T follicular helper cell (primary cell): ENCODE data around the gene SCGB1D1.

Source experiments
- DNase-seq: peaks from one replicate; pipeline ENCODE4 v3.0.0-alpha.2; 2020; ENCODE audit warnings: low read depth

SCGB1D1 gene

DNA sequence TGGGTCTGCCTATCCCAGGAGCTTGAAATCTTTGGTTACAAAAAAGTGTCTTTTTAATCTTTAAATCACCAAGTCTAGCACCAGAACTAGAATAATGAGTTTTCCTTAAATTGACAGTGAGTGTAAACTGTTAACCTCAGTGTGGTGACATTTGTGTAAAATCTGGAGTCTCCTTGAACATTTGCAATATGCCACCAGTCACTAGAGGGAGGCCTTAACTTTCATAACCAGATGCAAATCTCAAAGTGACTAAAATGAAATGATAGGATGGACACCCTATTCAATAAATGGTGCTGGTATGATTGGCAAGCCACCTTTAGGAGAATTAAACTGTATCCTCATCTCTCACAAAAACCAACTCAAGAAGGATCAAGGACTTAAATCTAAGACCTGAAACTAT lies 43.7 kb downstream of the SCGB1D1 start:
- no peak for DNase-seq

DNA sequence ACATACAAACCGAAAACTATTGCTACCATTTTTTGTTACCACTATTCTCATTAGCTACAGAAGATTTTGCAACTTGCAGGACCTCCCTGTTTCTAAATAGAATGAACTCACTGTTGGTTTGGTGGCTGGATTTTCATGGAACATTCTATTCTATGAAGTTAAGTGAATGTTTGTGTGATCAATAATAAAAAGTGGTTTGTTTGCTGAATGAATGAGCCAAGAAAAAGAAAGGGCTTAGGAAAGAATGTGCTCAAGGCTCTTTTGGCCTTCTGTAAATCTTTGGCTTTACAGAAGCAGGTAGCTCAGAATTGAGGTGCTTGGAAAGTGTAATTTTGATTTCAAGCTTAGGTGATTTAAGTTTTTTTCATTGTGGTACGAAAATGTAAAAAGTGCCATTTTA lies 46.2 kb downstream of the SCGB1D1 start:
- no peak for DNase-seq

DNA sequence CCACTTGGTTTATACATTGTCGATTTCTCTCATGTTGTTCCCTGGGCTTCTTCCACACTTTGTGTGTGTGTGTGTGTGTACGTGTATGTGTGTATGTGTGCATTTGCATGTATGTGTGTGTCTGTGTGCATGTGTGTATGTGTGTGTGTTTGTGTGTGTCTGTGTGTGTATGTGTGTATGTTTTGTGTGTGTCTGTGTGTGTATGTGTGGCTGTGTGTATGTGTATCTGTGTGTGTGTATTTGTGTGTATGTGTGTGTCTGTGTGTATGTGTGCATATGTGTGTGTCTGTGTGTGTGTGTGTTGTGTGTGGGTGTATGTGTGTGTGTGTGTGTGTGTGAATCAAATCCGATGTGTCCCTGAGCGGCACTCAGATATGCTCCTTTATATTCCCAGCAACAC lies 47.5 kb downstream of the SCGB1D1 start:
- no peak for DNase-seq

DNA sequence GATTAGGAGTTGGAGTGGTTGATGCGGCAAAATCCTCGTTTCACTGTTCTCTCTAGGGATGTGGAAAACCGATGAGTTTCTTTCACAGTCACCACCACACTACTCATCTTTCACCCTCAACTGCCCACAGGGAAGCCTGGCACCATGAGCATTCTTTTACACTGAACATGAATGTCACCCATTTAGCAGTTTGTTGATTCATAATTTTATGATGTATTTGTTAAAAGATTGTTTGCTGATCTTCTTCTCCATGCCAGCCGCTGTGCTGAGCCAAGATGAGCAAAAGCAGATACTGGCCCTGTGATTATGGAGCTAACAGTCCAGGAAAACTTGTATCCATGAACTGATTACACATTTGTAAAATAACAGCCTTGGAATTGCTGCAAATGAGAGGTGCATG lies 48.1 kb downstream of the SCGB1D1 start:
- DNase-seq: no peak

DNA sequence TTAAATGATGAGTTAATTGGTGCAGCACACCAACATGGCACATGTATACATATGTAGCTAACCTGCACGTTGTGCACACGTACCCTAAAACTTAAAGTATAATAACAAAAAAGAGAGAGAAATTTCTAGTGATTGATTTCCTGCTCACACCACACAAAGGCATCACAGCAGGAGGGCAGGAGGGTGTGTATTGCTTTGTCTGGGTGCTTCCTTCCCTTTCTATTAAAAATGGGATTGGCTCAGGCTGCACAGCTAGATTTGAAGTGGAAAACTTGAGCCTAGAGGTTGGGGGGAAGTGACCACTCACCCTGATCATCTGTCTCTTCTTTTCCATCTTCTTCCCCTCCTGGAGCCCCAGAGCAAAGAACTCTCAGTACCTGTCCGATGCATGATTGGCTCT lies 51.1 kb downstream of the SCGB1D1 start:
- DNase-seq: no peak

DNA sequence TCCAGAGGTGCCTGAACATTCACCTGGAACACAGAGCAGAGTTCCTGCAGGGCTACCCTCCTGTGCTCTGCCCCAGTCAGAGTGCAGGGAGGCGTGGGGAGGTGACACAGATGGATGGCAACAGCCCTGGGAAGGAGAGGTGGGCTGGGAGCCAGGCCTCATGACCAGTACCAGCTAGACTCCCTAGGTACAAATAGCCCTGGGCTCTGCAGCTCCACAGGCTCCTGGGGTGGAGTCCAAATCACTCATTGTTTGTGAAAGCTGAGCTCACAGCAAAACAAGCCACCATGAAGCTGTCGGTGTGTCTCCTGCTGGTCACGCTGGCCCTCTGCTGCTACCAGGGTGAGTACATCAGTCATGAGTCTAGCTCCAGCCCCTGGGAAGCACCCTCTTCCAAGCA lies 52.0 kb downstream of the SCGB1D1 start, which contains the start of gene SCGB1D2:
TSS of gene SCGB1D2 (plus strand) at position 219 of the 400 bp plus-strand sequence. CDS start at position 288, 69 bp downstream.
- no peak for DNase-seq
